ENCODE measurements around the gene YKT6. TPM values are rescaled to one million over a fixed set of nuclear protein-coding genes. Genes with fewer than 3 reads are reported as not detected.
"Not testable (repeated sequence)": the region's sequence is repeated elsewhere in the genome, so short reads cannot be mapped to it uniquely, and the experiment has no call there.

YKT6 gene
- 118 and 143 TPM in 2 replicates for total RNA-seq (2014; rRNA removed; shearing (Covaris generic))

DNA sequence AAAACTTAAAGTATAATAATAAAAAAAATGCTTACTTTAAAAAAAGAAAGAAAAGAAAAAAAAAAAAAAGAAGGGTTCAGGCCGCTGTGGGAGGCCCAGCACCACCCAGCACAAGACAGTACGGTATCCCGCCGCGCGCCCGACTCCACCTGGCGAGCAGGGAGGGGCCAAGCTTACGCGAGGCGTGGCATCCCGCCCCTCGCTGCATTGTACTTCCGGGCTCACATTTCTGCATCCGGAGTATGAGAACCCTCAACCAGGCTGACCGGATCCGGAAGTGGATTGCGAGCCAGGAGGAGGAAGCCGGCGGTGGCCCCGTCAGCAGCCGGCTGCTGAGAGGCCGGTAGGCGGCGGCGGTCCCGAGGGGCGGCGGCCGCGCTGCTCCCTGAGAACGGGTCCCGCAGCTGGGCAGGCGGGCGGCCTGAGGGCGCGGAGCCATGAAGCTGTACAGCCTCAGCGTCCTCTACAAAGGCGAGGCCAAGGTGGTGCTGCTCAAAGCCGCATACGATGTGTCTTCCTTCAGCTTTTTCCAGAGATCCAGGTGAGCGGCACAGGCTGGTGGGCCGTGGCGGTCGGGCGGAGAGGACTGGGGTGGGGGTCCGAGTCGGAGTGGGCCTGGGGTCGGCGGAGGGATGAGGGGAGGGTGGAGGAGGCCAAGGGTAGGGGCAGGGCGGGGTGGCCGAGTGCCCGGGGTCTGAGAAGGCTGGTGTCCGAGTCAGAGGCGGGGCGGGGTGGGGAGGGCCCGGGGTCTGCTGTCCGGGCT, at the start of gene YKT6:
Gene YKT6, plus strand, starts transcription at position 280 of the 763 bp plus-strand sequence. Its CDS starts 158 bp downstream, at position 438.
- peak; percentile 97 for DNase-seq (ENCODE audit: low read depth)

DNA sequence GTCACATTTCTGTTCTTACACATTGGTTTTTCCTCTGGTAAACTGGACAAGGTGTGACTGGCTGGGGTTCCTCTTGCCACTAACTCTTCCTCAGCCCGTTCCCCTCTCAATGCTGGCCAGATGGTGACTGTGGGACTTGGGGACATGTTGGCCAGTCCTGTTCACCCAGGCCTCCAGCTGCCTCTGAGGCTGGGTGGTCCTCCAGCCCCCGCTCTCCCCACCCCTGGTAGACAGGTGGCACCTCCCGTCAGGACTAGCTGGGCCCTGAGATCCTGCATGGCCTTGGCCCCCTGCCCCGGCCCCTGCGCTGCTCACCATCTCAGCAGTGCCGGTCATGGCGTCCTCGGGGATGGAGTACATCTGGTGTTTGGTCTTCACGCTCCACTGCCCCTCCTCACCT, 48.8 kb upstream of the YKT6 start:
- DNase-seq (ENCODE audit: low read depth): no peak

DNA sequence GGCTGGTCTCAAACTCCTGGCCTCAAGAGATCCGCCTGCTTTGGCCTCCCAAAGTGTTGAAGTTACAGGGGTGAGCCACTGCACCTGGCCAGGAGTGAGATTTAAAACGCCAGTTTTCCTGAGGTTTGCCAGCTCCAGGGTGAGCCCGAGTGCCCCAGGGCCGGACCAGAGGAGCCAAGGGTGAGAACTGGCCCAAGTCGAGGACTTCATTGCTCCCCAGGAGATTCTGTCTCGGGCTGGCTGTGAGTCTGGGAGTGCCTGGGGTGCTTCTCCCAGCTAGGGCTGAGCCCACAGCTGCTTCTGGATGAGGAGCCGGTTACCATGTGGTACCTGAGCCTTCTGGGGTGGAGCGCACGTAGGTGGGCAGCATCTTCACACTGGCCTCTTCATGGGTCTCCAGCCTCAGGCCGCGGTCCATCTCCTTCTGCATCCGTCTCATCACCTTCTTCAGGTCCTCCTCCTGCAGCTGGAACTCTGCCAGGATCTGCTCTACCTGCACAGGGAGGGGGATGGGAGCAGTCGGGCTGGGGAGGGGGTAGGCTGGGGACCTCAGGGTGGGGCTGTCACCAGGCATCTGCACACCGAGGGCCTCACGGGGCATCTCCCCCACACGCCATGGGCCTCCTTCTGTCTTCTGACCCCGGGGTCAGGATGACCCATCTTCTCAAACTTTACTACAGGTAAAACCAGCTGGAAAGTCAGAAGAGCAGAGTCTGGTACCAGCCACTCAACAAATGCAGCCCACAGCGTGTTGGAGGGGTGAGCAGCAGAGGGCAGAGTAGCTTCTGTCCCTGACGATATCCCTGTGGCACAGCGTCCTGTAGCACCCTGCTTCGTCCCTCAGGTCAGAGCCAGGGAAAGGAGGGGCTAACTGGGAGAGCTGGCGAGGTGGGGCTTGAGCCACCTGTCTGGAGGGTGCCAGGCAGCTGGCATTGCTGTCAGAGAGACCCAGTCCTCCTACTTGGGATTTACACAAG, 47.5 kb upstream of the YKT6 start:
- no peak for DNase-seq (ENCODE audit: low read depth)

DNA sequence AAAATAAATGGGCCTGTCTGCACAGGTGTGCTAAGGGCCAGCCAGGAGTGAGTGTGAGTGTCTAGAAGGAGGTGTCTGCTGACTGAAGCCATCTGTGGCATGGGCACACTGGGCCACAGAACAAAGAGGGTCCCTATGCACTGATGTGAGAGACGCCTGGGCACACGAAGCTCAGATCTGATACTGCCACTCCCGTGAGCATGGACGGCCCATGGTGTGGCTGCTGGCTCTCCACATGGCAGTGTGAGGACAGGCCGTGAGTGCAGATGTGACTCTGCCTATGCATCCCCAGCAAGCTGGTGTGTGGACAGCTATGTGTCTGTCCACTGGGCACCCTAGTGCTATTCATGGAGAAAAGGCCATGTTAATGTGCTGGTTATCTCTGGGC, 46.8 kb upstream of the YKT6 start:
- DNase-seq (ENCODE audit: low read depth): no peak

DNA sequence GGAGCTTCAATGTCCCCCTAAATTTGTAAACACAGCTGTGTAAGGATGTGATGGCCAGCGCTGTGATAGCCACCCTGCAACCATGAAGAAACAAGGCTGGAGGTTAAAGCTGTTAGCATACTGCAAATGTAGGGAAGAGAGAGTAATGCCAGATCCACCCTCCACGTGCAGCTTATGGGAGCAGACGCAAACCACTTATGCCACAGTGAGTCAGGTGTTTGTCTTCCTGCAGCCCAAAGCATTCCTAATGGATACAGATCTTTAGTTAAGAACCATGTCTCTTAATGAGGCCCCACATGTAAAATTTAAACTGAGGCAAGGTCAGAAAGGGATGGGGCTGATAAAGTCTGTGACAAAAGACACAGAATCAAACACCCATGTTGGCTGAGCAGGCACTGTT, 46.1 kb upstream of the YKT6 start:
- peak; percentile 52 for DNase-seq (ENCODE audit: low read depth)

DNA sequence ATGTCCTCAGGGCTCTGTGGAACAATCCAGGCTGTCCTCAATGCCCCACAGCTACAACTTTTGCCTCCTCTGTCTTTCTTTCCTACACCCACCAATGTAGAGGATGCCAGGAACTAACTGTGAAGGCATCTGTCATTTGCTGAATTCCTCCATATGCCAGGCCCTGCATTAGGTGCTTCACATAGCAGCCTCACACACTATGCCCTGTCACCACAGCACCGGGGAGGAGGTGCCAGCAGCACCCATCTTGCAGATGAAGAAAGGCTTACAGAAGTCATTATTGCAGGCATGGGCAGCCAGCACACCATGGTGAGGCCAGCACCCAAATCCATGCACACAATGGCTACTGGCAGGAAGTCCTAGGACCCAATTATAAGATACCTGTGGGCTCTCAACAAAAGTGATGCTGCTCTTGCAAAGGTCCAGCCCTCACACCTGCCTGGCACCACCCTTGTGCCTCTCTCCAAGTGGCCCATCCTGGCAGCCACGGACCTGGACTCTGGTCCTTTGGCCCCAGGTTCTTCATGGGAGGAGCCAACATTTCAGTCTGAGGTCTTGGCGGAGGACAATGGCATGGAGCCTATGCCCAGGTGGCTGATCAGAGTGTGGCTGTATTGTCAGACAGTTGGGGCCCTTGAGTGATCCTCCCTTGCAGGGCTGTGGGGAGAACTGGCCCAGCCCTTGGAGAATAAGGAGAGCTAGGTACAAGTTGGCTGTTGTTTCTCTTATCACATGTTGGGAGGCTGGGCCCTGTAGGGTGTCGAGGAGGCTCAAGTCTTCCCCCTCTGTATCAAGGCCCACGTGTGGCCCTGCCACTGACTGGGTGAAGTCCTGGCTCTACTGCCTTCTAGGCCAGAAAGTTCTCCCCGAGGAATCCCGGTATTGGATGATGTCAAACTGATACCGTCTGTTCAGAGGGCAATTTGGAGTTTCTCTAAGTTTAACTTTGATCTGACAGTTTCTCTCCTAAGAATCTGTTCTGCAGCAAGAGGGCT, 45.3 kb upstream of the YKT6 start:
- DNase-seq (ENCODE audit: low read depth): no peak

DNA sequence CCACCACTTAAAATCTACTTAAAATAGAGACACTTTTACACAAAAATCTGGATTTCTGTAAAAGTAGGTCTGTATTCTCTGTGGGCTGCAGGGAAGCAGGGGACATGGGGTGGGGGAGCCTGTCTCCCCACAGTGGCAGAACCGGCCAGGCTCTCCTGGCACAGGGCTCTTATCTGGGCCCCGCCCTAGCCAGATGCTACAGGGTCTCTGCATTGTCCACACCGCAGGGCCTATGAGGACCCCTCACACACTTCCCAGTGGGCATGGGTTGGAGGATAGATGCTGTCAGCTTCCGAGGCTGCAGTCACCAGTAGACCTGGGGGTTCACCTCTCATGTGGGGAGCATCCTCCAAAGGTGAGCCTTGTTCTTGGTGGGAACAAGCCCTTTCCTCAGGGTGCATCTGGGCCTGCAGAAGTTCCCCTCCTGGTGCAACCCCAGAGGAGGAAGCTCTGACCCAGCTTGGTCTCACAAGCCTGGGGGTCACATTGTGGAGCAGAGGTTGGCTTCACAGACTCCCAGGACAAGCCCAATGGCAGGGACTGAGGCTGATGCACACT, 44.2 kb upstream of the YKT6 start:
- DNase-seq (ENCODE audit: low read depth): no peak

DNA sequence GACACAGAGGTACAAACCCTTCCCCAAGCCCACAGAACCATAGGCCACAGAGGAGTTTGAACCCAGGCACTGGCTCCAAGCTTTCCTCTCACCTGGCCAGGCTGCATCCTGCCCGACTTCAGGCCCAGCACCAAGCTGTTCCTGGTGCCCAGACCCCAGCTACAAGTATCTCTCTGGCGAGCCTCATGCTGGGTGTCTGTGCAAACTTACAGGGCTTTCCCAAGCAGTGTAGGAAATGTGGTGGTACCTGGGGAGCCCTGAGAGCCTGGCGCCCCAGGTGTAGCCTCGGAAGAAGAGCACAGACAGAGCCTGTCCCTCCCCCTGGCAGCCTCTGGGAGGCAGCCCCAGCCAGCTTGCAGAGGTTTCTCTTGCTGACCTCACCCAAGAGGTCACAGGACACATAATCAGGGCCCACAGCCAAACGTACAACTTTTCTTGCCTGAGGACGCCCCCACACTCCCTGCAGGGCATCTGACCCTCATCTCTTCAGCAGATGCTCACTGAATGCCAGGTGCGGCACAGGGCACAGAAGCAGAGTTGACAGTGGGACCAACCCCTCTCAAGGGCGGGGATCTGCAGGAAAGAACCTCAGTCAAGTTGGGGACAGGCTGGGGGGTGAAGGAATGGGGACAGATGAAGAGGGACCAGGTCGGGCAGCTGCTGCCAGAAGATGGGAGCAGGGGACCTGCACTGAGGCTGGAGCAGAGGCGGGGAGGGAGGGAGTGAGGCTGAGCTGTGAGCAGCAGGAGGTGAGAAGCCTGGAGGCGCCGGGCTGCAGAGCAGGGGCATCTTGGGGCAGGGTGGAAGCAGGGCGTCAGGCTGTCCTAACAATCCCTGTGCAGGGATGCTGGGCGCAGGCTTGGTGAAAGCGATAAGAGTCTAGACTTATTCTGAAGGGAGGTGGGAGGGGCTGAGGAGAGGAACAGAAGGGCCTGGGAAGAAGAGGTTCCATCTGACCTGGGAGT, 43.4 kb upstream of the YKT6 start:
- no peak for DNase-seq (ENCODE audit: low read depth)

DNA sequence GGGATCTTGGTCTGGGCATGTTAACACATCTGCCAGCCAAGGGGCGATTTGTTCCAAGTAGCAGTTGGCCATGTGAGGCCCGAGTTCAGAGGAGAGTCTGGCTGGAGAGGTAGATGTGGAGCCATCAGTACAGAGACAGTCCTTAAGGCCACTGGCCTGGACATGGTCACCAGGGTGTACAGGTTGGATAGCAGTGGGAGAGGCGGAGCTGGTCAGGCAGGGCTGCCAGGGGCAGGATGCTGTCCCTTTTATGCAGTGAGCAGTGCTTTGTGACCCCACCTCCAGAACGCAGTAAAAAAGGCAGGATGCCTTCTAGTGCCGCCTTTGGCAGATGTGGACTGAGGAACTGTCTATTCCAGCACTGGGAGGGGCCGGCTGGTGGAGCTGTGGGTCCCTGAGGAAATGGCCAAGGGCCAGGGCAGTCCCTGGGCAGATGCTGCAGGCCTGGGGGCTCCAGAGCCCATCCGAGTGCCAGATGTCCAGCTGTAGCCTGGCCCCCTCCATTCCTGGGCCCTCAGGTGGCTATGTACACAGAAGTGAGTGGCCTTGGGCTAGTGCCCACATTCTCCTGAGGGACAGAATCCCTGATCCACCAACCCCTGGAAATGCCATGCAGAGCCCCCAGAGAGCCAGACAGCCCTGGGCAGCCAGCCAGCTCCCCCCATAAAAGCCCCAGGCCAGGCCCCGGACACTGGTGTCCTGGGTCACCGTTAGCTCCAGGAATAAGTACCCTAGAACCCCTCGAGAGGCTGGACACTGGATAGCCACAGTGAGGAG, 42.5 kb upstream of the YKT6 start:
- peak; percentile 35 for DNase-seq (ENCODE audit: low read depth)

DNA sequence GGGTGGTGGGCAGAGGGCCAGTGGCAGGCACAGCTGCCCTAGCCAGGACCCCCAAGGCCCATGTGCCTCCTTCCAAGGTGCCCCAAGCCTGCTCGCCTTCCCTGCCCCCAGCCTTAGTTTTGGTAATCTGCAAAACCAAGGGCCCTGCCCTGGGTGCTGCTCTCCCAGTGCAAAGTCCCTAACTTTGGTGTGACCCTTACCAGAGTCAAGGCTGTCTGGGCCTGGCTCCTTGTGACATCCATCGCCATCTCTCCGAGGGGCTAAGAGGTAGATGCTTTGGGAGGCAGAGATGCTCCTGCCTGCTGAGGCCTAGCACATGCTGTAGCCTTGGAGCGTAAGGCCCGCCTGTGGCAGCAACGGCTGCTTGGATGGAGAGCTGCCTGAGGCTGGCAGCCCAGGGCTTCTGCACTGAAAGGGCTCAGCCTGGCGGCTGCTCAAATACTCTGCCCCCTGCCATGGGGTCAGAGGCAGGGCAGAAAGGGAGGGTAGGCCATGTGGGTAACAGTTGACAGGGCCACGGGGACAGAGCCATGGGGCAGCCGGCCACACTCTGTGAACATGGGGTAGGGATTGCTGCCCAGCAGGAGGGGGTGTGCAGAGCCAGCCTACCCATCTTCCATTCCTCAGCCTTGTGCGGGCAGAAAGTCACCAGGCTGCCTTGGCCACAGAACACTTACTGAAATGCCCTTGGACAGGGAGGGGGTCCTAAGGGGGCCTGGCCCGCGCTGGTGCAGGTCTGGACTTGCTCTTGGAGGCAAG, 41.7 kb upstream of the YKT6 start:
- DNase-seq (ENCODE audit: low read depth): no peak

DNA sequence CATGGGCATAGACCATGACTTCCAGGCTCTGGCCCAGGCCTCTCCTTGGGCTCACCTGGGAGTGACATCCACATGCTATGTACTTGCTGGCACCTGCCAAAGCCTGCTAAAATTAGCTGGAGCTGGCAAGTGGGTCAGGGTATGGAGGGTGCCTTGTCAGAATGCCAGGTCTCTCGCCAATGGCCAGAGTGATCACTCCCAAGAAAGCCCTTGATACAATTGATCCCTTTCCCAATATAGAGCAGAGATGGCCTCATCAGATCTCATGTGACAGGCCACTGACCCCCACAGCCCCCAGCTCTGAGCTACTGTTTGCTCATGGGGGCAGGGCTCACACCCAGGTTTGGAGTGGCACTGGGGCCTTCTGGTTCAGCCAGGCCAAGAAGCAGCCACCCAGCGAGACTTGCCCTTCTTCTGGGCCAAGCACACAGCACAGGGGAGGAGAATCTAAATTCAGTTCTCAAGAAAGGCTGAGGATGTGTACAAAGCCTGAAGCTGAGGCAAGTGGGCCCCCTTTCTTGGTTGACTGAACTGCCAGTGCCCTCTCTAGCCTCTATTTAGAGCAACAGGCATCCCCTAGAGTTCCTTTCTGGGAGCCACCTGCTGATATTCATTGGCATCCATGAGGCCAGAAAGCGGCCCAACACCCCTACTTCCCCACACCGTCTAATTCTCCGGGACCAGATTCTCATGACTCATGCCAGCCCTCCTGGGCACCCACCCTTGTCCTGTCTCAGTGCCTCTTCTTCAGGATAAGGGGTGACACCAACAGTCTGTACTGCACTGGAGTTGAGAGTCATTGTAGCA, 40.8 kb upstream of the YKT6 start:
- no peak for DNase-seq (ENCODE audit: low read depth)

DNA sequence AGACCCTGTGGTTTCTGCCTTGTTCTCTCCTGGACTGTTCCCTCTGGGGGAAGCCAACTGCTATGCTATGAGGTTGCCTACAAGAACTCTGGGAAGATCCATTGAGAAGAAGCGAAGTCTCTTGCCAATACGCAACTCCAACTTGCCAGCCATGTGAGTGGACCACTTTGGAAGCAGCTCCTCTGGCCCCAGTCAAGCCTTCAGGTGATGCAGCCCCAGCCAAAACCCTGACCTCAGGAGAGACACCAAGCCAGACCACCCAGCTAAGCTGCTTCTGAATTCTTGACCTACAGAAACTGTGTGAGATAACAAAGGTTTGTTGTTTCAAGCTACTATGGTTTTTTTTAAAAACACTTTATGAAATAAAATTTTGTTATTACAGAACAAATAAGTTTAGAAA, 39.4 kb upstream of the YKT6 start:
- no peak for DNase-seq (ENCODE audit: low read depth)

DNA sequence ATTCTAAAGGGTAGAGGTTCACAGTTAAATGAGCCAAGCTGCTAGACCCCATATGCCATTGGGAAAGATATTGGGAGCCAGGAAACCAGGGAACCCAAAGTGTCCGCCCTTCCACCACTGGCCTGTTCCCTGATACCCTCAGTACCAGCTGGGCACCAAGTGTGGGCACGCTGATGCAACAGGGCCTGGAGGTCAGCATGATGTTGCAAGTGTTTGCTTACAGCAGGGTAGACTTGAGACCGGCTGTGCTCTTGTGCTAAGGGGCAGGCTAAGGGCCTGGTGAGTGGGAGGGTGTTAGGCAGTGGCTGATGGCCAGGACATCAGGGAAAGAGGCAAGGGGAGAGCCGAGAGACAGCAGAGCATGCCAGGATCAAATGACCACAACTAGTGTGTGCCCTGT, 38.6 kb upstream of the YKT6 start:
- DNase-seq (ENCODE audit: low read depth): peak; percentile 69

DNA sequence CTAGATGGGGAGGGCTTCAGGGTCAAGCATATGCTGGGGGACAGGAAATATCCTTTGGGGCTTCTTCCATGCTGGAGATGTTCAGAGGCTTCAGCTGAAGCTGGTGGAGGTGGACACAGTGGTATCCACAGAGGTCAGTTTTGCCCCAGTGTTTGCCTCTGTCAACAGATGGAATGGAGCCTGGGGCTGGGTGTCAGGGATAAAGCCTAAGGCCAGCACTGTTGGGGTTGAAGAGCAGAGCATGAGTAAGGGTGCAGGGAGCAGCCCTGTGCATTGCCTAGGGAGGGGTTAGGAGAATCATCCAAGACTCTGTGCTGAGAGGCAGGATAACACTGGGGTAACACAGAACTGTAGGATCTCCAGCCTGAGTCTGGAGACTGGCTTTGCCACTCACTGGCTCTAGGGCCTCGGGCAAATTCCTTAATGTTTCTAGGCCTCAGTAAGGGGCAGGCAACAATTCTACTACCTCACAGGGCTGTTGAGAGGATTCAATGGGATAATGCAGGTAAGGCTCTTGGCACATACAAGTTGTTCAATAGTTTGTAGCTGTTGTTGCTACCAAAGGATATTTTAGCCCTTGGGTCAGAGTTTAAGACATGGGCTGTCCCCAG, 37.9 kb upstream of the YKT6 start:
- peak; percentile 76 for DNase-seq (ENCODE audit: low read depth)

DNA sequence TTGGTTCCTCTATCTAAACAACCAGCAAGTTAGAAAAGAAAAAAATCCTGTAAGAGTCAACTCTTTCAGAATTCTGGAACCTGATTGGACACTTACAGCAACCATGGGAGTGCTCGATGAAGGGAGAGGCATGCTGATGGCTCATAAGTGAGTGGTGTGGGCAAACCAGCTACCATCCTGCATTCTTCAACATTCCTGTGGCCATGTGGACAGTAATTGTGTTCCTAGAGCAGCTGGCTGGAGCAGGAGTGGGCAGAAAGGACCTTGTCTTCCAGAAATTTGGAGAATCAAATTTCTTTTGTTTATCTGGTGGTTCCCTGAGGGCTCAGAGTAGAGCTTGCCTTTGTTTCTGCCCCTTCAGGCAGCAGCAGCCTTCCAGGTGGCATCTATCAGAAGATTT, 37.2 kb upstream of the YKT6 start:
- DNase-seq (ENCODE audit: low read depth): peak; percentile 99

DNA sequence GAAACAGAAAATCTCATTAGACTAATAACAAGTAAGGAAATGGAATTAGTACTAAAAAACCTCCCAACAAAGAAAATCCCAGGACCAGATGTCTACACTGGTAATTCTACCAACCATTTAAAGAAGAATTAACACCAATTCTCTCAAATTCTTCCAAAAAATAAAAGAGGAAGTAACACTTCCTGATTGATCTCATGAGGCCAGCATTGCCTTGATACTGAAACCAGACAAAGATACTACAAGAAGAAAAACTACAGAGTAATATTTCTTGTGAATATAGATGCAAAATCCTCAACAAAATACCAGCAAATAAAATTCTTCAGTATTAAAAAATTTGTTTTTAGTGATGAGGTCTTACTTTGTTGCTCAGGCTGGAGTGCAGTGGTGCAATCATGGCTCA, 32.9 kb upstream of the YKT6 start:
- no peak for DNase-seq (ENCODE audit: low read depth)

DNA sequence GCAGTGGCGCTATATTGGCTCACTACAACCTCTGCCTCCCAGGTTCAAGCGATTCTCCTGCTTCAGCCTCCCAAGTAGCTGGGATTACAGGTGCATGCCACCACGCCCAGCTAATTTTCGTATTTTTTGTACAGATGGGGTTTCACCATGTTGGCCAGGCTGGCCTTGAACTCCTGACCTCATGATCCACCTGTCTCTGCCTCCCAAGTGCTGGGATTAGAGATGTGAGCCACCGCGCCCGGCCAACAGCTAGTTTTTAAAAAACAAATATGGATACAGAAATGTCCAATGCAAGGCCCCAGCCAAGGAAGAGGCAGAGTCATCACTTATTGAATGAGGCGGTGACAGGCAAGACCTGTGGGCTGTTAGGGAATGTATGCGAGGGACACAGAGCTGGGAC, 28.9 kb upstream of the YKT6 start:
- DNase-seq (ENCODE audit: low read depth): not testable (repeated sequence)

All from RPMI7951 (cell line).